K562 (cell line): ENCODE data around the gene MAGED1.

Experiments used
- EP300 ChIP-seq: IDR thresholded peaks from 2 replicates; pipeline ENCODE4 v1.6.1; 2012; ENCODE audit warnings: low read length, improper control_type of control experiment
- ETS2 ChIP-seq: IDR thresholded peaks from 2 replicates; pipeline ENCODE4 v1.6.1; 2016; ENCODE audit warnings: borderline replicate concordance, missing genetic modification characterization, mild to moderate bottlenecking, moderate library complexity, missing compliant biosample characterization; ENCODE audit not compliant: poor library complexity, severe bottlenecking
- FOXA1 ChIP-seq: fragments of 450-650 bp; IDR thresholded peaks from 2 replicates; pipeline ENCODE4 v1.6.1; 2016; ENCODE audit warnings: mild to moderate bottlenecking, borderline replicate concordance
- HDGF ChIP-seq: fragments of 450-650 bp; IDR thresholded peaks from 2 replicates; pipeline ENCODE4 v1.6.1; 2016
- HMG20A ChIP-seq: fragments of 450-650 bp; formaldehyde crosslinking; conservative IDR thresholded peaks from 2 replicates; pipeline ENCODE4 v1.4.0; 2020; ENCODE audit warnings: mild to moderate bottlenecking, mixed read lengths
- MTA2 ChIP-seq: fragments of 450-650 bp; IDR thresholded peaks from 2 replicates; pipeline ENCODE4 v1.6.1; 2016; ENCODE audit warnings: low read depth
- MXI1 ChIP-seq: IDR thresholded peaks from 2 replicates; pipeline ENCODE4 v1.6.1; 2011; ENCODE audit warnings: low read depth, mild to moderate bottlenecking, improper control_type of control experiment, low read length
- PHB2 ChIP-seq: fragments of 450-650 bp; IDR thresholded peaks from 2 replicates; pipeline ENCODE4 v1.6.1; 2017; ENCODE audit warnings: low read depth
- POLR3A ChIP-seq: IDR thresholded peaks from 2 replicates; pipeline ENCODE4 v1.6.1; 2011; ENCODE audit warnings: borderline replicate concordance, mild to moderate bottlenecking, moderate library complexity; ENCODE audit not compliant: insufficient read length, insufficient read depth; ENCODE audit errors: extremely low read depth
- RAD21 ChIP-seq, 2 experiments: fragments of 250-450 bp in 1 of 2; fragments of 450-650 bp in 1 of 2; sonication (Bioruptor Pico) in 1 of 2; formaldehyde crosslinking in 1 of 2; IDR thresholded peaks in 1 of 2; conservative IDR thresholded peaks in 1 of 2; 2 replicates each; pipeline versions ENCODE4 v1.4.0 to v1.8.0; 2020 to 2022; ENCODE audit warnings: mild to moderate bottlenecking in 2 of 2, moderate library complexity in 1 of 2
- SMARCA5 ChIP-seq: fragments of 450-650 bp; IDR thresholded peaks from 2 replicates; pipeline ENCODE4 v1.6.1; 2016
- ZBTB26 ChIP-seq: fragments of 450-650 bp; formaldehyde crosslinking; IDR thresholded peaks from 2 replicates; pipeline ENCODE4 v1.4.0; 2022; ENCODE audit warnings: missing genetic modification characterization

GRCh38 chrX:51852096-51852495 lies 41.3 kb upstream of the MAGED1 start:
- TF ChIP-seq RAD21 (CRISPR knock-in tag; conservative IDR thresholded peaks at IDR 0.05 in 1 of 2, IDR thresholded peaks at IDR 0.05 in 1 of 2), result no peak
- no peak for TF ChIP-seq MXI1
- TF ChIP-seq PHB2, result no peak
- TF ChIP-seq SMARCA5, result no peak
- TF ChIP-seq ETS2, result no peak
- TF ChIP-seq ZBTB26, result no peak
- TF ChIP-seq MTA2, result no peak
- no peak for TF ChIP-seq EP300
- TF ChIP-seq POLR3A, result no peak
- no peak for TF ChIP-seq HMG20A (CRISPR knock-in tag)
- no peak for TF ChIP-seq HDGF
- TF ChIP-seq FOXA1, result no peak
